GM08714 (cell line): ENCODE measurements around the gene P4HB.

ENCODE experiments used
- H3K4me3 ChIP-seq: fragments of 200-500 bp; sonication (Bioruptor generic); 2 replicates; pipeline ENCODE4 v1.5.1; 2014; ENCODE audit warnings: mild to moderate bottlenecking, low read length, inconsistent platforms
- ZNF274 ChIP-seq: IDR thresholded peaks from 2 replicates; pipeline ENCODE4 v1.6.1; 2012; ENCODE audit warnings: mild to moderate bottlenecking, low read depth, low read length

P4HB gene

GRCh38 chr17:81867170-81867990 is 7.0 kb upstream of the P4HB start:
- TF ChIP-seq ZNF274 = no peak
- H3K4me3 ChIP-seq = no peak overlapping the region

- H3K4me3 ChIP-seq = no peak overlapping the region
- no peak for TF ChIP-seq ZNF274
Measured at GRCh38 chr17:81866440-81867169, 6.3 kb upstream of the P4HB start.

GRCh38 chr17:81865733-81866439 is 5.6 kb upstream of the P4HB start:
- no peak overlapping the region for H3K4me3 ChIP-seq
- TF ChIP-seq ZNF274 = no peak

GRCh38 chr17:81865358-81865732 is 5.0 kb upstream of the P4HB start:
- TF ChIP-seq ZNF274 = no peak
- H3K4me3 ChIP-seq = no peak overlapping the region

- no peak overlapping the region for H3K4me3 ChIP-seq
- no peak for TF ChIP-seq ZNF274
Measured at GRCh38 chr17:81863833-81864768, 3.8 kb upstream of the P4HB start.

- no peak for TF ChIP-seq ZNF274
- H3K4me3 ChIP-seq = no peak overlapping the region
Measured at GRCh38 chr17:81863123-81863675, 2.9 kb upstream of the P4HB start.

GRCh38 chr17:81860756-81861568 is 627 bp upstream of the P4HB start:
- TF ChIP-seq ZNF274 = no peak
- H3K4me3 ChIP-seq = peak overlapping the region; percentile 74

GRCh38 chr17:81858967-81859905 is 1.1 kb downstream of the P4HB start:
- peak overlapping the region; percentile 81 for H3K4me3 ChIP-seq
- no peak for TF ChIP-seq ZNF274

- no peak for TF ChIP-seq ZNF274
- peak overlapping the region; percentile 81; the same call in 1 of the 2 replicates for H3K4me3 ChIP-seq
Measured at GRCh38 chr17:81858170-81858966, 2.0 kb downstream of the P4HB start.

GRCh38 chr17:81854974-81855774 is 5.2 kb downstream of the P4HB start:
- H3K4me3 ChIP-seq = no peak overlapping the region
- no peak for TF ChIP-seq ZNF274
